ENCODE measurements around the gene HSPG2.
"Not testable (repeated sequence)": the region's sequence is repeated elsewhere in the genome, so short reads cannot be mapped to it uniquely, and the experiment has no call there.

- TF ChIP-seq, protein P1, sequence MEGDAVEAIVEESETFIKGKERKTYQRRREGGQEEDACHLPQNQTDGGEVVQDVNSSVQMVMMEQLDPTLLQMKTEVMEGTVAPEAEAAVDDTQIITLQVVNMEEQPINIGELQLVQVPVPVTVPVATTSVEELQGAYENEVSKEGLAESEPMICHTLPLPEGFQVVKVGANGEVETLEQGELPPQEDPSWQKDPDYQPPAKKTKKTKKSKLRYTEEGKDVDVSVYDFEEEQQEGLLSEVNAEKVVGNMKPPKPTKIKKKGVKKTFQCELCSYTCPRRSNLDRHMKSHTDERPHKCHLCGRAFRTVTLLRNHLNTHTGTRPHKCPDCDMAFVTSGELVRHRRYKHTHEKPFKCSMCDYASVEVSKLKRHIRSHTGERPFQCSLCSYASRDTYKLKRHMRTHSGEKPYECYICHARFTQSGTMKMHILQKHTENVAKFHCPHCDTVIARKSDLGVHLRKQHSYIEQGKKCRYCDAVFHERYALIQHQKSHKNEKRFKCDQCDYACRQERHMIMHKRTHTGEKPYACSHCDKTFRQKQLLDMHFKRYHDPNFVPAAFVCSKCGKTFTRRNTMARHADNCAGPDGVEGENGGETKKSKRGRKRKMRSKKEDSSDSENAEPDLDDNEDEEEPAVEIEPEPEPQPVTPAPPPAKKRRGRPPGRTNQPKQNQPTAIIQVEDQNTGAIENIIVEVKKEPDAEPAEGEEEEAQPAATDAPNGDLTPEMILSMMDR (IDR thresholded peaks at IDR 0.05): not testable (repeated sequence)
- TF ChIP-seq POLR2A (IDR thresholded peaks at IDR 0.05): not testable (repeated sequence)
Measured at GRCh38 chr1:21967216-21967615, 30.1 kb upstream of the HSPG2 start.
